Vagina (tissue), 2 donors: Measurements from ENCODE around the gene HDHD5.

Experiments used
- POLR2A ChIP-seq, 2 donors: fragments of 450-650 bp; IDR thresholded peaks; one replicate each; pipeline ENCODE4 v1.6.1; 2017; ENCODE audit warnings: antibody characterized with exemption in 2 of 2, mild to moderate bottlenecking in 2 of 2, moderate library complexity in 2 of 2
- POLR2AphosphoS5 ChIP-seq, 2 donors: sonication (generic); formaldehyde crosslinking; IDR thresholded peaks; one replicate each; pipeline ENCODE4 v1.9.0; 2017; ENCODE audit warnings: antibody characterized with exemption in 2 of 2, mild to moderate bottlenecking in 2 of 2, low read depth in 1 of 2; ENCODE audit not compliant: insufficient read depth in 1 of 2
- TF ChIP-seq, protein P1 (sequence below), 3 experiments: fragments of 450-650 bp in 2 of 3; fragments of 200-600 bp in 1 of 3; sonication (generic) in 1 of 3; IDR thresholded peaks; one replicate each; pipeline ENCODE4 v1.5.1; 2017 to 2019; ENCODE audit warnings: antibody characterized with exemption in 3 of 3, mild to moderate bottlenecking in 2 of 3, moderate library complexity in 2 of 3

DNA sequence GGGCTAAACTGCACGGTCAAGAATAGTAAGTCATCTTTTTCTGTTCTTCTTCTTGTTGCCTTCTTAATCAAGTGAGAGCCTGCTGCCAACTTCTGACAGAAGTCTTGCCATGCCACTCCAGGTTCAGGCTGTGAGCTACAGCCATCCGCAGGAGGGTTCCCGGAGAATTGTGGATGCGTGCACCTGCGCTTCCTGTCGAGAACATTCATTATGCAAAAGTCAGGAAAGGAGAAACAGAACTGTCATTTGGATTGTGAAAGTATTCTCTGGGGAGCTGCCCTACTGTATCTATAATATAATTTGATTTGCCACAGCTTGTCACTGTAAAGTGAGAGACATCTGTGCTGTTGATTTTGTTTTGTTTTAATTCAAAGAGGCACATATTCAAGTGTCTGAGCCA is 62.0 kb downstream of the HDHD5 start:
- TF ChIP-seq, protein P1, sequence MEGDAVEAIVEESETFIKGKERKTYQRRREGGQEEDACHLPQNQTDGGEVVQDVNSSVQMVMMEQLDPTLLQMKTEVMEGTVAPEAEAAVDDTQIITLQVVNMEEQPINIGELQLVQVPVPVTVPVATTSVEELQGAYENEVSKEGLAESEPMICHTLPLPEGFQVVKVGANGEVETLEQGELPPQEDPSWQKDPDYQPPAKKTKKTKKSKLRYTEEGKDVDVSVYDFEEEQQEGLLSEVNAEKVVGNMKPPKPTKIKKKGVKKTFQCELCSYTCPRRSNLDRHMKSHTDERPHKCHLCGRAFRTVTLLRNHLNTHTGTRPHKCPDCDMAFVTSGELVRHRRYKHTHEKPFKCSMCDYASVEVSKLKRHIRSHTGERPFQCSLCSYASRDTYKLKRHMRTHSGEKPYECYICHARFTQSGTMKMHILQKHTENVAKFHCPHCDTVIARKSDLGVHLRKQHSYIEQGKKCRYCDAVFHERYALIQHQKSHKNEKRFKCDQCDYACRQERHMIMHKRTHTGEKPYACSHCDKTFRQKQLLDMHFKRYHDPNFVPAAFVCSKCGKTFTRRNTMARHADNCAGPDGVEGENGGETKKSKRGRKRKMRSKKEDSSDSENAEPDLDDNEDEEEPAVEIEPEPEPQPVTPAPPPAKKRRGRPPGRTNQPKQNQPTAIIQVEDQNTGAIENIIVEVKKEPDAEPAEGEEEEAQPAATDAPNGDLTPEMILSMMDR (IDR thresholded peaks at IDR 0.05): no peak
- TF ChIP-seq POLR2AphosphoS5 (IDR thresholded peaks at IDR 0.05; ENCODE audit: insufficient read depth in 1 of 2, low read depth in 1 of 2) (no peak), POLR2A (IDR thresholded peaks at IDR 0.05) (no peak)
